WTC11 (cell line): ENCODE data around the gene ARPC2. TPM values are rescaled to one million over a fixed set of nuclear protein-coding genes. Genes with fewer than 3 reads are reported as not detected.

Source experiments
- ATAC-seq: fragments of 200-7000 bp; cut with Tn5 transposase; 2 replicates; pipeline ENCODE4 v1.10.0; 2021; ENCODE audit warnings: mild to moderate bottlenecking, moderate library complexity
- CTCF ChIA-PET: fragments of 300-600 bp; sonication (Branson Sonifier 250); formaldehyde crosslinking; loops from one replicate; lab custom pipeline; 2021; ENCODE audit warnings: antibody characterized with exemption; lab: Charles Lee
- POLR2A ChIA-PET: fragments of 350-600 bp; sonication (Branson Sonifier 250); formaldehyde crosslinking; loops from one replicate; lab custom pipeline; 2021; ENCODE audit warnings: antibody characterized with exemption; lab: Charles Lee
- DNase-seq: peaks from one replicate; pipeline ENCODE4 v3.0.0; 2021; ENCODE audit warnings: low spot score
- H3K27ac Mint-ChIP-seq: 2 replicates; pipeline ENCODE4 v1.8.0; 2021; ENCODE audit warnings: mixed read lengths
- H3K27me3 Mint-ChIP-seq: 2 replicates; pipeline ENCODE4 v1.8.0; 2021; ENCODE audit warnings: low read depth, mild to moderate bottlenecking, moderate library complexity, mixed read lengths
- H3K36me3 Mint-ChIP-seq: 2 replicates; pipeline ENCODE4 v1.8.0; 2021; ENCODE audit warnings: mixed read lengths
- H3K4me1 Mint-ChIP-seq: 2 replicates; pipeline ENCODE4 v1.8.0; 2022; ENCODE audit warnings: mixed read lengths
- H3K4me3 Mint-ChIP-seq: 2 replicates; pipeline ENCODE4 v1.8.0; 2021; ENCODE audit warnings: mild to moderate bottlenecking, moderate library complexity, mixed read lengths
- H3K9me3 Mint-ChIP-seq: 2 replicates; pipeline ENCODE4 v1.8.0; 2021; ENCODE audit warnings: mixed read lengths
- AFF4 ChIP-seq: sonication (generic); formaldehyde crosslinking; IDR thresholded peaks from 2 replicates; pipeline ENCODE4 v1.8.1; 2023; ENCODE audit warnings: mild to moderate bottlenecking, missing genetic modification reagents, borderline replicate concordance
- ATF2 ChIP-seq: sonication (generic); formaldehyde crosslinking; IDR thresholded peaks from 2 replicates; pipeline ENCODE4 v1.8.1; 2022; ENCODE audit warnings: low read depth, missing genetic modification reagents, borderline replicate concordance
- CTCF ChIP-seq: fragments of 200-600 bp; IDR thresholded peaks from 2 replicates; pipeline ENCODE4 v1.8.0; 2022; ENCODE audit warnings: antibody characterized with exemption
- E2F5 ChIP-seq: sonication (generic); formaldehyde crosslinking; IDR thresholded peaks from 2 replicates; pipeline ENCODE4 v1.8.1; 2022; ENCODE audit warnings: mild to moderate bottlenecking, moderate library complexity, missing genetic modification reagents
- ERG ChIP-seq: fragments of 250-450 bp; sonication (Bioruptor Pico); IDR thresholded peaks from 2 replicates; pipeline ENCODE4 v1.8.0; 2021; ENCODE audit warnings: mild to moderate bottlenecking
- NFATC4 ChIP-seq: fragments of 250-450 bp; sonication (Bioruptor Pico); IDR thresholded peaks from 2 replicates; pipeline ENCODE4 v1.9.0; 2021; ENCODE audit warnings: mild to moderate bottlenecking
- NFE2L1 ChIP-seq: sonication (generic); formaldehyde crosslinking; IDR thresholded peaks from 2 replicates; pipeline ENCODE4 v1.8.1; 2023; ENCODE audit warnings: missing genetic modification reagents
- NR1H2 ChIP-seq: sonication (generic); formaldehyde crosslinking; IDR thresholded peaks from 2 replicates; pipeline ENCODE4 v1.9.0; 2021; ENCODE audit warnings: mild to moderate bottlenecking, moderate library complexity, missing genetic modification reagents
- NR2C2 ChIP-seq: sonication (generic); formaldehyde crosslinking; IDR thresholded peaks from 2 replicates; pipeline ENCODE4 v1.8.0; 2022; ENCODE audit warnings: mild to moderate bottlenecking, missing genetic modification reagents
- SOX15 ChIP-seq: fragments of 250-450 bp; sonication (Bioruptor Pico); IDR thresholded peaks from 2 replicates; pipeline ENCODE4 v1.9.0; 2021; ENCODE audit warnings: mild to moderate bottlenecking
- ZNF138 ChIP-seq: sonication (generic); formaldehyde crosslinking; conservative IDR thresholded peaks from 2 replicates; pipeline ENCODE4 v1.8.1; 2022; ENCODE audit warnings: mild to moderate bottlenecking, moderate library complexity, missing genetic modification reagents
- ZNF281 ChIP-seq: sonication (generic); formaldehyde crosslinking; IDR thresholded peaks from 2 replicates; pipeline ENCODE4 v1.8.0; 2023; ENCODE audit warnings: mild to moderate bottlenecking, missing genetic modification reagents
- total RNA-seq: library from RNA; stranded (reverse); gene quantifications from 3 replicates; pipeline ENCODE4 v1.2.3, GENCODE V29; 2021

The ARPC2 gene
- total RNA-seq, 1 experiment from 2014 or later = 184 TPM

GRCh38 chr2:218214116-218214515, 2.9 kb upstream of the ARPC2 start (continued):
- TF ChIP-seq AFF4 (CRISPR knock-in tag) = no peak

- DNase-seq = no peak
- ChIA-PET CTCF (interaction anchor here (0.7 to 1.4 kb wide), 5 partner anchors 15 to 122 kb away, joined by 3 to 6 read pairs (median 4); no protein-coding TSS in a partner anchor), POLR2A (no interaction called here)
- TF ChIP-seq ERG = no peak
- TF ChIP-seq E2F5 (CRISPR knock-in tag) = no peak
- no peak for TF ChIP-seq NFE2L1 (CRISPR knock-in tag)
- TF ChIP-seq ZNF138 (CRISPR knock-in tag) = no peak
- no peak for TF ChIP-seq NFATC4 (CRISPR knock-in tag)
- TF ChIP-seq ZNF281 (CRISPR knock-in tag) = no peak
- no peak for TF ChIP-seq AFF4 (CRISPR knock-in tag)
- no peak for TF ChIP-seq CTCF
- no peak for TF ChIP-seq SOX15 (CRISPR knock-in tag)
- no peak for TF ChIP-seq NR2C2
- no peak for TF ChIP-seq ATF2 (CRISPR knock-in tag)
- TF ChIP-seq NR1H2 (CRISPR knock-in tag) = no peak
- Mint-ChIP-seq H3K4me1 (peaks cover 33% of the 10 kb centered on the region), H3K27me3 (no peaks in the 10 kb centered on the region), H3K27ac (peak overlapping the region; percentile 97), H3K9me3 (no peaks in the 10 kb centered on the region), H3K36me3 (peaks cover 9% of the 10 kb centered on the region; the same call in 1 of the 2 replicates), H3K4me3 (peak overlapping the region; percentile 91)
- ATAC-seq = no peak
These were observed 684 bp upstream of the ARPC2 start for GRCh38 chr2:218216336-218216673.
